ENCODE data around the gene LCN10. TPM values are rescaled to one million over a fixed set of nuclear protein-coding genes. Genes with fewer than 3 reads are reported as not detected.
"Not testable (repeated sequence)": the region's sequence is repeated elsewhere in the genome, so short reads cannot be mapped to it uniquely, and the experiment has no call there.

LCN10 gene
- total RNA-seq, 1 donor from 2014 or later, result 10.6 TPM

DNA sequence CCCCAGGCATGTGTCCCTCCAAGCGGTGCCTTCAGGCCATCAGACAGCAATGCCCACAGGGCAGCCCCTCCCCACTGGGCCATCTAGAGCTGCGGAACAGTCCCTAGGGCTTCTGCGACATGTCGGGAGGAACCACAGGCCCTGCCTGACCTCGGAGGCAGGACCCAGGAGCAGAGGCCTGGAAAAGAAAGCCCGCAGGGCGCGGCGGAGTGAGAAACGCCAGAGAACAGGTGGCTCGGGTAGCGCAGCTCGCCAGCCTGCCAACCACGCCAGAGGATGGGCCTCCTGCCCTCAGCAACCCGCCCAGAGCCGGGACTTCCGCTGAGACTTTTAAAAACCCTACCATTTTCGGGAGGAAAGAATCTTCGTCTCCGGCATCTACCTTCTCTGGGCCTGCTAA, 14.6 kb upstream of the LCN10 start:
- ATAC-seq (no peak), DNase-seq (no peak)
- intact Hi-C loops (cut with micrococcal nuclease), result no loop called here

DNA sequence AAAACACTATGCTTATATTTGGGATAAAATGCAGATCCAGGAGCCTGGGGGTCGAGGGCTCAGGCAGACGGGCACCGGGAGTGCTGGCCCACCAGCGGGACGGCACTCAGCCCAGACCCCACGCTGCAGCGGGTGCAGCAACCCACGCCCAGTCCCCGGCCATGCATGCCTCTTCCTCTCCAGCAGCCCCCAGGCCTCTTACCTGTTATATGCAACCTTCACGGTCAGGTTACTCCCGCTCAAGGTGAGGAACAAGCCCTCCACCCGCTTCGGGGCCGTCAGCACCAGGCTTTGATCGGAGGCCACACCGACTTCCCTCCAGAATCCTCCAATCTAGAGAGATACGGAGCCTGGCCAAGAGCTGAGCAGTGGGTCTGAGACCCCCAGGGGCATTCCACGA, 14.1 kb upstream of the LCN10 start:
- DNase-seq (no peak), ATAC-seq (no peak)
- intact Hi-C loops (cut with micrococcal nuclease), result no loop called here

DNA sequence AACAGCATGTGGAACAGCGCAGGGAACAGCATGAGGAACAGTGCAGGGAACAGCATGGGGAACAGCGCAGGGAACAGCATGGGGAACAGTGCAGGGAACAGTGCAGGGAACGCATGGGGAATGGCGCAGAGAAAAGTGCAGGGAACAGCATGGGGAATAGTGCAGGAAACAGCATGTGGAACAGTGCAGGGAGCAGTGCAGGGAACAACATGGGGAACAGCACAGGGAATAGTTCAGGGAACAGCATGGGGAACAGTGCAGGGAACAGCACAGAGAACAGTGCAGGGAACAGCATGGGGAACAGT, 13.3 kb upstream of the LCN10 start:
- intact Hi-C loops (cut with micrococcal nuclease), result no loop called here
- ATAC-seq, result no peak
- no peak for DNase-seq

DNA sequence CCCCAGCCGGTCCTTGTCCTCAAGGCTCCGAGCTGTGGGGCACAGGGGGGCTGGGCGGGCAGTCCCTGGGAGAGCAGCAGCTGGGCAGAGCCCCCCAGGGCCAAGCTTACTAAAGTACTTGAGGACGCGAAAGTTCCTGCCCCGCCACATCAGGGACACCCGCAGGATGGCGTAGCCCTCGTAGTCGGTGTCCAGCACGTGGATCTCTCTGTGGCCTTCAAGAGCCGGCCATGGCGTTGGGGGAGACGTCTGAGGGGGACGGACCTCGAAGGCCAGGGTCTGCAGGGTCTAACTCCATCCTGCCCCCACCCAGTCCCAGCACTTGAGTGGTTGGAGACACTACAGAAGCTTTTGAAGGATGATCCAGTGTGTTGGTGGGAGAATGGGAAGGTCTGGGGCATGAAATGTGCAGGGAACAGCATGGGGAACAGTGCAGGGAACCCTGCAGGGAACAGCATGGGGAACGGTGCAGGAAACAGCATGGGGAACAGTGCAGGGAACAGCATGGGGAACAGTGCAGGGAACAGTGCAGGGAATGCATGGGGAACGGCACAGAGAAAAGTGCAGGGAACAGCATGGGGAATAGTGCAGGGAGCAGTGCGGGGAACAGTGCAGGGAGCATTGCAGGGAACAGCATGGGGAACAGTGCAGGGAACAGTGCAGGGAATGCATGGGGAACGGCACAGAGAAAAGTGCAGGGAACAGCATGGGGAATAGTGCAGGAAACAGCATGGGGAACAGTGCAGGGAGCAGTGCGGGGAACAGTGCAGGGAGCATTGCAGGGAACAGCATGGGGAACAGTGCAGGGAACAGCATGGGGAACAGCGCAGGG, 12.8 kb upstream of the LCN10 start:
- ATAC-seq; DNase-seq; intact Hi-C loops (cut with micrococcal nuclease): not testable (repeated sequence)

DNA sequence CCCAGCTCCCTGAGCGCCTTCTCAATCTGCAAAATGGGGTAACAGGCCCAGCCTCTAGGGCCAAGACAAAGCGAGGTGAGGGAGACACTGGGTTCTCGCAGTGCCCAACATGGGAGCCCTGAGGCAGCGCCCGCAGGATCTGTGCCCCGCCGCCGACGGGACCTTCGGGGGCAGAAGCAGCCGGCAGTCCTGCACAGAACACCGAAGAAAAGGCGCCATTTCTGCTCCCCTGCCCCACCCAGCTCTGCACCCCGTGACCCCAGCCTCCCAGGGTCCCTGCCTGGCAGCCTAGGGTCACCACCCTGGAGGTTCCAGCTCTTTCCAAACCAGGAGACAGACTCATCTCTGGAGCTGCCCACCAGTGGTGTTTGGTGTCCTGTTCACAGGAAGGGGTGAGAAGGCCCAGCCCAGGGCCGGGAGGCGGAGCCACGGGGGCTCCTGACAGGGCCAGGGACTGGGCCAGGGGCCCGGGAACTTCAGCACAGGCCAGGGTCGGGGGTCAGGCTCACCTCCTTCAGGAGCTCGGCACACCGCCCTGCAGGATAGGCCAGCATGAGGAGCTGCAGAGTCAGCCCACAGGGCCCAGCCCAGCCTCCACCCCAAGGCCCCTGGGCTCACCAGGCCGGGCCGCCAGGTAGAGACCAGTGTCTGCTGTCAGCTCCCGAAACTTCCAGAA, 12.0 kb upstream of the LCN10 start:
- DNase-seq, result no peak
- ATAC-seq, result no peak
- intact Hi-C loops (cut with micrococcal nuclease), result no loop called here

DNA sequence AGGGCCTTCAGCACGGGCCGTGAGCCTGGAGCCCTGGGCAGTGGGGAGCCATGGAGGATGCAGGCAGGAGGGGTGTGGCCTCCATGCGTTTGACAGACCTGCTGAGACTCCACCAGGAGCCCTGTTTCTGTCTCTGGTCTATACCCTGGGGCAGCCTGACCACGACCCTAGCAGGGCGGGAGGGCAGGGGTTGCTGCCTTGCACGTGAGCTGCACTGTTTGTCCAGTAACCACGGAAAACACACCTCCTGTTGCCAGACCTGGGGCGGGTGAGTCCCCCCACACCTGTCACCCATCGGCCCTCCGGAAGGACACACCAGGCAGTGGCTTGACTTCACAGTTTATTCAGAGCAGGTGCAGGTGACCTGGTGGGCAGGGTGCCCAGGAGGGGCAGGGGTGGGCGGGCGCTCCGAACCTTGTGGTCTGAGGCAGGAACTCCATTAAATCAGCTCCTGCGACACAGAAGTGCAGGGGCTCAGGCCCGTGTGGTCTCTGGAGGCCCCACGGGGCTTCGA, 11.4 kb upstream of the LCN10 start:
- DNase-seq (no peak), ATAC-seq (no peak)
- intact Hi-C loops (cut with micrococcal nuclease), result no loop called here

DNA sequence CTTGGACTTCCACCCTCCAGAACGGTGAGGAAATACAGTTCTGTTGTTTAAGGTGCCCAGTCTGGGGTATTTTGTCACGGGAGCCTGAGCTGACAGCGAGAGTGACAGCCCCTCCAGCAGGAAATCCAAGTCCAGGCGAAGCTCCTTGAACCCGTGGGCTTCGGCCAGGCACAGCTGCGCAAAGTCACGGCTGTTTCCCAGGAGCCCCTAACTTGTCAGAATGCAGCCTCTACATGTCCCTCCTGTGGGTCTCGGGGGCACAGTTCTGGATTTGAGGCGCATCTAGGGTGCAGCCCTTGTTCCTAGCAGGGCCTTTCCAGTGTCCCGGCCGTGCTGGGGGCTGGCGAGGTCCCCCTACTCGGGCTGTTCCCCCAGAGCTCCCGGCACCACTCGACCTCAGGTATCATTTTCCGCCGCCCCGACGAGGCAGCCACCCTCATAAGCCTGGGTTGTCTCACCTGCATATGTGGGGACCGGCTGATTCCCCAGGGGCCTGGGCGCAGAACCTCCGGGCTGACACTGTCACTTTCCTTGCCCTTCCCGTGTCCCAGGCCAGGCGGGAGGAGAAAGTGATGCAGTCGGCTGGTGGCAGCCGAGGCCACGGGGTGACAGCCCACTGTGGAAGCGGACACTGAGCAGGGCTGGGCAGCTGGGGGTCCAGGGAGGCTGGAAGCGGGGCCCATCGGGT, 10.8 kb upstream of the LCN10 start:
- no peak for ATAC-seq
- intact Hi-C loops (cut with micrococcal nuclease), result no loop called here
- DNase-seq, result no peak

DNA sequence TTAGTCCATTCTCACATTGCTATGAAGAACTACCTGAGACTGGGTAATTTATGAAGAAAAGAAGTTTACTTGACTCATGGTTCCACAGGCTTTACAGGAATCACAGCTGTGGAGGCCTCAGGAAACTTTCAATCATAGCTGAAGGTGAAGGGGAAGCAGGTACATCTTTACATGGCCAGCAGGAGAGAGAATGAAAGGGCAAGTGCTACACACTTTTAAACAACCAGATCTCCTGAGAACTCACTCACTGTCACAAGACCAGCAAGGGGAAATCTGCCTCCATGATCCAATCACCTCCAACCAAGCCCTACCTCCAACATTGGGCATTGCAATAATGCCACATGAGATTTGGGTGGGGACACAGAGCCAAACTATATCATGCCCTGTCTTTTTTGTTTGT, 9.1 kb upstream of the LCN10 start:
- no peak for ATAC-seq
- intact Hi-C loops (cut with micrococcal nuclease), result no loop called here
- DNase-seq, result no peak

DNA sequence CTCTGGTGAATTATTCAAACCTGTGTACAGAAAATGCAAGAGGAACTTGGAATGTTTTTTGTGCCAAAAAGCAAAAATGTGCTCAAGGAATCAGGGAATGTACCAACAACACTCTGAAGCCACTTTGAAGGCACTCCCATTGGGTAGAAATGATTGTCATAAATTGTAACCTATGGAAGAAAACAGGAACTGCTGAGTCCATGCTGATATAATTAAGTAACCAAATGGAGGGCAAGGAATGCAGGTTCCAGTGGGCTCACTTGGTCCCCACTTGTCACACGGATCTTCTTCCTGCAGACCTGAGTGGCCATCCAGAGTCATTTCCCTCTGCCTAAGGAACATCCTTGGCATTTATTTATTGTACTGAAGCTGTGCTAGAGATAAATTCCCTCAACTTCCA, 8.5 kb upstream of the LCN10 start:
- no peak for ATAC-seq
- intact Hi-C loops (cut with micrococcal nuclease), result no loop called here

DNA sequence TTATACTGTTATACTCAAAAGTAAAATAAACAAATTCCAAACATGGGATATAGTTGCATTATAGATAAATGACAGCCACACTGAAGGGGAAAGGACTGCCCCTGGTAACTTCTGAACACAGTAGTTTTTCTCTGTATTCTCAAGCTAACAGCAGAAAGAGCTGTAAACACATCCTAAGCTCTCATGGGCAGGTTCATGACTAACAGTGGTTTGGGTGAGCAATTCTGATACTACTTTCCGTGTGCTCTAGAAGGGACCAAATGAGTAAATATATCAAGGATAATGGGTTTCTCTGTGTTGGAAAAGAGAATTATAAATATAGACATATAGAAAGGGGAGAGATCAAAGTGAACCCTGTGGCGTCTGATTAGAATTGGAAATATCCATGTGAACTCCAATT, 7.8 kb upstream of the LCN10 start:
- intact Hi-C loops (cut with micrococcal nuclease), result no loop called here
- ATAC-seq, result no peak
- no peak for DNase-seq

More for the DNA sequence above, 8.5 kb upstream of the LCN10 start:
- DNase-seq, result no peak

DNA sequence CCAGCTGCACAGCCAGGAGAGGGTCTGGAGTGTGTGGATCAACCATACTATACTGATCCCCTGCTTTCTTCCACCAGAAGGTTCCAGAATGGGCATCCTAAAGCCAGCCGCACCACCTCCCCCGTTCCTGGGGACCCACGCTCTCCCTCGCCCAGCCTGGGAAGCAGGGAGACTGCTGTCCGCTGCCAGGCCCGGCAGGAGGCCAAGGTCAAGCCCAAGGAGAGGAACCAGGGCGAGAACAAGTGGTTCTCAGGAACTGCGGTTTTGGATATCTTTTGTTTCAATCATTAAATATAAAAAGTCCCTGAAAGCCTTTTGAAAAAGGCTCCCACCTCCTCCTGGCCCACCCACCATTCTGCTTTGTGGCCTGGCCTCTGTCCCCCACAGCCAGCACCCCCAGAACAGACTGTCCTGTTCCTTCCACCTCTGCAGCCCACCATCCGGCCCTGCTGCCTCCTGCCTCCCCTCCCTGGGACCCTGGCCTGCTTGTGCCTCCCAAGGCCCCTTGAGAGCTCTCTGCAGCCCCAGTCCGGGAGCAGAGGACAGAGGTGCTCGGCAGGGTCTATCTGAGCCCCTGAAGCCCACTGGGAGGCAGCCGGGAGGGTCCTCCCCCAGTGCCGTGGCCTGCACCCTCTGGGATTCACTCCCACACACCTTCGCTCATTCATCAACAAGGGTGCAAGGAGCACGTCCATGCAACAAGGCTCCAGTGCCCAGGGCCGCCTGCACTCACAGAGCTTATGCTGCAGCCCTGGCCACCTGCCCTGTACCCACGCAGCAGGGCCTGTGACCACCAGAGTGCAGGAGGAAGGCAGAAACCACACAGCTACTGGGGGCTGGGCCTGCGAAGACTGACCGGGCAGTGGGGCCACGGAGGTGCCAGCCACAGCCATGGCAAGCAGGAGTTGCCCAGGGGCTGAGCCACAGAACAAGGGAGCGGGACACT, 6.2 kb upstream of the LCN10 start:
- ATAC-seq (peak; percentile 72), DNase-seq (peak; percentile 79)
- intact Hi-C loops (cut with micrococcal nuclease), result no loop called here

DNA sequence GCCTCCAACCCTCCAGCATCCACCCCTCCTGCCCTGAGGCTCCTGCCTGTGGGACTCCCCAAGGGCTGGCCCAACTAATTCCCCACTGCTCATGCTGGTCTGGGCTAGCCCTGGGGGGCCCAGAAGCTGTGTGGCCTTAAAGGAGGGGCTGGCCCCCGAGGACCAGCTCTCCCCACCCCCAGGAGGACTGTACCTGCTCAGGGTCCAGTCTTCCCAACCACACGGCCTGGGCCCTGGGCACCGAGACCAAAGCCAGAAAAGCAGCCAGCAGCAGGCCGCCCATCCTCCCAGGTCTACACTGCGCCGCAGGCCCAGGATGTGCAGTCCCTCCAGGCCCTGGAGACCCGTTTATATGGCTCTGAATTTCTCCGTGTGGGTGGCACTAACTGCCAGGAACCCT, 5.5 kb upstream of the LCN10 start, which contains the start of gene LCN6:
TSS of gene LCN6 (minus strand) at position 325 of the 400 bp plus-strand sequence. CDS start at position 283, 42 bp downstream.
- intact Hi-C loops (cut with micrococcal nuclease), result no loop called here
- ATAC-seq (peak; percentile 5), DNase-seq (peak; percentile 20)

DNA sequence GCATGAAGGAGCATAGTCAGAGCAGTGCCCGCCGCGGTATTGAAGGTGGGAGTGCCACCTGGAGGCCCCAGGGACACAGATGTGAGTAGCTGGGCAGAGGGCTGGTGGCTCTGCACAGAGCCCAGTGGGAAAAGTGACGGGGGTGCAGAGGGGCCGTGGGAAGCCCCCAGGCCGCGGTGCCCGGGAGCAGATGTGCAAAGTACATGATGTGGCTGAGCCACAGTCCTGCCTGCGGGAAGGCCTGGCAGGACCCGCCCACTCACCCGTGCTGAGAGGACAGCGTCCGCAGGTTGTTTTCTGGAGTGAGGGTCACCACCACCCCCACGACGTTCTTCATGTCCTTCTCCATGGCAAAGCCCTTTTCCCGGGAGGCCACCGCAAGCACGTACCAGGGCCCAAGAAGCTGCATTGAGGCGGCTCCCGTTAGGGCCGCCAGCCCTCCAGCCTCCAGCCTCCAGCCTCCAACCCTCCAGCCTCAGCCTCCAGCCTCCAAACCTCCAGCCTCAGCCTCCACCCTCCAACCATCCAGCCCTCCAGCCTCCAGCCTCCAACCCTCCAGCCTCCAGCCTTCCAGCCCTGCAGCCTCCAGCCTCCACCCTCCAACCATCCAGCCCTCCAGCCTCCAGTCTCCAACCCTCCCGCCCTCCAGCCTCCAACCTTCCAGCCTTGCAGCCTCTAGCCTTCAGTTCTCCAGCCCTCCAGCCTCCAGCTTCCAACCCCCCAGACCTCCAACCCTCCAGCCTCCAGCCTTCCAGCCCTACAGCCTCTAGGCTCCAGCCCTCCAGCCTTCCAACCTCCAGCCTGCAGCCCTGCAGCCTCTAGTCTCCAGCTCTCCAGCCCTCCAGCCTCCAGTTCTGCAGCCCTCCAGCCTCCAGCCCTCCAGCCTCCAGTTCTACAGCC, 4.7 kb upstream of the LCN10 start:
- no peak for ATAC-seq
- intact Hi-C loops (cut with micrococcal nuclease), result no loop called here
- DNase-seq, result no peak

DNA sequence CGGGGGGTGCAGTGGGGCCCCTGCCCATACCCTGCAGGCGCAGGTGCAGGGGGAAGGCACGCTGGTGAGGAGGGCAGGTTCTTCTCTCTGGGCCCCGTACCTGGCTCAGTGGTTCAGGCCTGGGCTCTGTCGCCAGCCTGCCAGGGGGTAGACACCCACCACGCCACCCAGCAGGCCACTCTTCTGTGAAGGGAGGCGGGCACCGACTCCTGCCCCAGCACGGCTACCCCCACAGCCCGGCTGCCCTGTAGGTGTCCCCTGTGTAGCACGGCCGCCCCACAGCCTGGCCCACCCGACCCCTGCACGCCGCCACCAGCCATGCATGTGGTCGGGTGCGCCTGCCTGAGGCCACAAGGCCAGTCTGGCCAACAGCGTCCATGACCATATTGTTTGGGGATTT, 3.9 kb upstream of the LCN10 start:
- ATAC-seq (no peak), DNase-seq (no peak)
- intact Hi-C loops (cut with micrococcal nuclease), result no loop called here

DNA sequence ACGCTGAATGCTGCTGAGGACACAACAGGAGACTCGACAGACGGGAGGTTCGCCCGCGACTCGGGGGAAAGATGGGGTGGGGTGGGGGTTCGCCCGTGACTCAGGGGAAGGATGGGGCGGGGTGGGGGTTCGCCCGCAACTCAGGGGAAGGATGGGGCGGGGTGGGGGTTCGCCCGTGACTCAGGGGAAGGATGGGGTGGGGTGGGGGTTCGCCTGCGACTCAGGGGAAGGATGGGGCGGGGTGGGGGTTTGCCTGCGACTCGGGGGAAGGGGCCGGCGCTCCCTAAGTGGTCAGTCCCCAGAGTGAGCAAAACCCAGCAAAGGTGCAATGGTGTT, 3.4 kb upstream of the LCN10 start:
- DNase-seq (no peak), ATAC-seq (no peak)
- intact Hi-C loops (cut with micrococcal nuclease), result no loop called here

DNA sequence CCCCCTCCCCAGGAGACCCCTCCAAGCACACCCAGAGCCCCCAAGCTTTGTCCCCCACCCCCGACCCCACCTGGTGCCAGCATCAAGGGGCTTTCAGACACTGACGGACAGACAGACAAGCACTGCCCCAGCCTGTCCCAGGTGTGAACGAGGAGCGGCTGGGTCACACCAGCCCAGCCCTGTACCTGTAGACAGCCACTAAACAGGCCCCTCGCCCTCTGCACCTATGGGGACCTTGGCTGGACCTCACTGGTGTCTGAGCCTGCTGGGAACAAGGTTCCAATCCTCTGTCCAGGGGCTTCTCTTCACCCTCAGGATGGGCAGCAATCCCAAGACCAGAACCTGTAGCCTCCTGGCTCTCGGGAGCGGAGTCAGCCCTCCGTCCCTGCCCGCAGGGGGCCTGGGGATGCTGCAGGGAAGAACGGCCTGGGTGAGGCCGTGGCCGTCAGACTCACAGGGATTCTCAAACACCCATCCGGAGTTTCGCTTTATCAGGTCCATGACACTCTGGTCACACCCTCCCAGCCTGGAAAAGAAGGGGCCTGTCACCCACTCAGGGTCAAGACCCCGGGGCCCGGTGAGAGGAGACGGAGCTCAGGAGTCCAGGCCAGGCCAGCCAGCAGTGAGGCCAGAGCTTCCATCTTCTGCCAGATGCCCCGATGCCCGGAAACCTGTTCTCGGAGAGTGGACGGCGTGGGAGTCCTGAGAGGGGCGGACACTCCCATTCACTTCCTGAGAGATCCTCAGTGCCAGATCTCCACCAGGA, 2.8 kb upstream of the LCN10 start:
- intact Hi-C loops (cut with micrococcal nuclease), result no loop called here
- peak; percentile 22 for ATAC-seq
- peak; percentile 40 for DNase-seq

DNA sequence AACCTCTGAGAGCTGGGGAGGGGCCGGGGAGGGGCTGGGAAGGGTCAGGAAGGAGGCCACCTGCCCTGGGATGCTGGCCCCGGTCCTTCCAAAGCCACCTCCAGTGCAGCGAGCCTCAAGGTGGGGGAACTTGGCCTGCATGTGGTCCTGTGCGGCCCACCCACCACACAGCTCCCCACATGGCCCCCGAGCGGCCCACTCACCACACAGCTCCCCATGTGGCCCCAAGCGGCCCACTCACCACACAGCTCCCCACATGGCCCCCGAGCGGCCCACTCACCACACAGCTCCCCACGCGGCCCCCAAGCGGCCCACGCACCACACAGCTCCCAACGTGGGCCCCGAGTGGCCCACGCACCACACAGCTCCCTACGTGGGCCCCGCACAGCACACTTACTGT, 2.0 kb upstream of the LCN10 start:
- intact Hi-C loops (cut with micrococcal nuclease), result no loop called here
- ATAC-seq (no peak), DNase-seq (peak; percentile 22)

Measured in left ventricle myocardium superior (tissue), 1 donor.